ENCODE measurements around the gene TAS2R43.
"Not testable (repeated sequence)": the region's sequence is repeated elsewhere in the genome, so short reads cannot be mapped to it uniquely, and the experiment has no call there.

TAS2R43 gene

GRCh38 chr12:11081987-11082386 lies 10.1 kb downstream of the TAS2R43 start:
- H3K4me3 ChIP-seq (replicated peaks; ENCODE audit: low read depth, low read length) = no peak overlapping the region
- DNase-seq (ENCODE audit: extremely low read depth, low read depth) = no peak
- TF ChIP-seq, protein P1, sequence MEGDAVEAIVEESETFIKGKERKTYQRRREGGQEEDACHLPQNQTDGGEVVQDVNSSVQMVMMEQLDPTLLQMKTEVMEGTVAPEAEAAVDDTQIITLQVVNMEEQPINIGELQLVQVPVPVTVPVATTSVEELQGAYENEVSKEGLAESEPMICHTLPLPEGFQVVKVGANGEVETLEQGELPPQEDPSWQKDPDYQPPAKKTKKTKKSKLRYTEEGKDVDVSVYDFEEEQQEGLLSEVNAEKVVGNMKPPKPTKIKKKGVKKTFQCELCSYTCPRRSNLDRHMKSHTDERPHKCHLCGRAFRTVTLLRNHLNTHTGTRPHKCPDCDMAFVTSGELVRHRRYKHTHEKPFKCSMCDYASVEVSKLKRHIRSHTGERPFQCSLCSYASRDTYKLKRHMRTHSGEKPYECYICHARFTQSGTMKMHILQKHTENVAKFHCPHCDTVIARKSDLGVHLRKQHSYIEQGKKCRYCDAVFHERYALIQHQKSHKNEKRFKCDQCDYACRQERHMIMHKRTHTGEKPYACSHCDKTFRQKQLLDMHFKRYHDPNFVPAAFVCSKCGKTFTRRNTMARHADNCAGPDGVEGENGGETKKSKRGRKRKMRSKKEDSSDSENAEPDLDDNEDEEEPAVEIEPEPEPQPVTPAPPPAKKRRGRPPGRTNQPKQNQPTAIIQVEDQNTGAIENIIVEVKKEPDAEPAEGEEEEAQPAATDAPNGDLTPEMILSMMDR (IDR thresholded peaks at IDR 0.05; ENCODE audit: low read depth, low read length, missing control alignments) = no peak

DNA sequence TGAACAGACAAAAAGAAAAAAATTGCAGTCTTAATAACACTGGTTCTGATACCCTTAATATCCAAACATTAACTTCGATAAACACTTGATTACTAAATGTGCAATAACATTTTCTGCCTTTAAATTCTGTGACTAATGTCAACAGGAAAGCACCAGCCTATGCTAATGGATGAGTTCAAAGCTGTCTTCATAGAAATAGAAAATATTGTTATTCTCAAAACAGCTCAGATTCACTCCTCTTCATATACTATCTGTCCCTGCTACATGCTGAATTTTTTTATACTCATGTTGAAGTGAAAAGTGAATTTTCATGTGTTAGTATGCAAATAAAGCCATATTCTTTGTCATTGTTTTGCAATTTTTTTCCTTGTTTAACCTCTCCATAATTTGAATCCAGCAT lies 13.9 kb downstream of the TAS2R43 start:
- TF ChIP-seq, protein P1 (IDR thresholded peaks at IDR 0.05; ENCODE audit: low read depth, low read length, missing control alignments) = no peak
- no peak for DNase-seq (ENCODE audit: extremely low read depth, low read depth)
- no peak overlapping the region for H3K4me3 ChIP-seq (replicated peaks; ENCODE audit: low read depth, low read length)

DNA sequence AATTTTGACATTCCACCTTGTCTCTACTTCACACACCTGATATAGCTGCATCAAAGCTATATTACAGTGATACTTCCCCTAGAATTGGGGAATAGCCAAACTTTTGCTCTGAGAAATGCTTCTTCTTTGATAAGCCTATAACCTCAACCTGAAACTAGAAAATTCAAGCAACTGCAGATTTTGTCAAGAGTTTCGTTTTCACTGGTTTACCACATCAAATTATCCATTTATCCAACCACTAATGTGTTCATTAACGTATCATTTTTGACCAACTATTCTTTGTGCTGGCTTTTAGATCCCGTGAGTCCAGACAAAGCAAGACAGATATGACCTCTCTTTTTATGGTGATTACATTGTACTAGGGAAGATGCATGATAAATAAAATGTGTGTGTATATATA lies 16.5 kb downstream of the TAS2R43 start:
- TF ChIP-seq, protein P1 (IDR thresholded peaks at IDR 0.05; ENCODE audit: low read depth, low read length, missing control alignments) = no peak
- no peak for DNase-seq (ENCODE audit: extremely low read depth, low read depth)
- H3K4me3 ChIP-seq (replicated peaks; ENCODE audit: low read depth, low read length) = no peak overlapping the region

DNA sequence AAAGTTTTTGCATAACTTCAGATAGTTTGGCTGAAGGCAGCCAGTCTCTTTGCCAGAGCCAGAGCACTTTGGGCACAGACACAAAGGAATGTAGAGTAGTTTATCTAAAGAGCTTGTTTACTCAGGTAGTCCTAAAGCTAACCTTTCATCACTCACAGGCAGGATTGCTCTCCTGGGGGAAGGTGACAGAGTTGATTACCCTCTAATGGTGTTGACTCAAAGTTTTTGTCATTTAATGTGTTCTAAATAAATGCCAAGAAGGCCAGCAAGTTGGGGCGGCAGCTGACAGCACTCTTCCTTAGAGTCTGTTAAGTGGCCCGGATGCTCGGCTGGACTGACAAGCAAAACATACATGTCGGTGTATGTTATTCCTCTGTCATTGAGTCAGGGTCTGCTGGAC lies 20.7 kb downstream of the TAS2R43 start:
- H3K4me3 ChIP-seq (replicated peaks; ENCODE audit: low read depth, low read length) = no peak overlapping the region
- TF ChIP-seq, protein P1 (IDR thresholded peaks at IDR 0.05; ENCODE audit: low read depth, low read length, missing control alignments) = no peak
- DNase-seq (ENCODE audit: extremely low read depth, low read depth) = no peak

- no peak for DNase-seq (ENCODE audit: extremely low read depth, low read depth)
These were observed 21.1 kb downstream of the TAS2R43 start for GRCh38 chr12:11070999-11071398.

DNA sequence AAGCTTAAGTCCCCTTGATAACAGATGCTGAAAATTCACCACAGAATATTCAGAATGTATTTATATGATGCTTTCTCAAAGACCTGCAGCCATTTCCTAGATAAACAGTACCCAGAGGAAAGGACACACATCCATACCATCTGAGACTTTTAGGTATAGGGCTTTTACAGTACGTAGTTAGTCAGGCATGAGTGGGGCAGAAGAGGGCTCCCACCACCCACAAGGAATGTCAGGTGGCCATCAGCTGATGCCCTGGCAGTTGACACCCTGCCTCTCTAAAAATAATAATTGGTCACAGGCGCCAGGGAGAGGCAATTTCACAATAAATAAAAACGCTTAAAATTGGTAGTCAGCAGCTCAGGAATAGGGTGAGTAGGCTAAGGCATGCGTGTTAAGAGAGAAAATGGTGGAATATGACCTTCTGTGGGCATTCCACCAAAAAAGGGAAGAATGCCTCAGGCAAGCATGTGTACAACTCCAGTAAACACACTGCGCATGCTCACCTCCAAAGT lies 22.2 kb downstream of the TAS2R43 start:
- H3K4me3 ChIP-seq (replicated peaks; ENCODE audit: low read depth, low read length) = no peak overlapping the region
- DNase-seq (ENCODE audit: extremely low read depth, low read depth) = no peak
- TF ChIP-seq, protein P1 (IDR thresholded peaks at IDR 0.05; ENCODE audit: low read depth, low read length, missing control alignments) = no peak

More at GRCh38 chr12:11070999-11071398, 21.1 kb downstream of the TAS2R43 start:
- TF ChIP-seq, protein P1 (IDR thresholded peaks at IDR 0.05; ENCODE audit: low read depth, low read length, missing control alignments) = no peak
- H3K4me3 ChIP-seq (replicated peaks; ENCODE audit: low read depth, low read length) = no peak overlapping the region

GRCh38 chr12:11067514-11067913 lies 24.6 kb downstream of the TAS2R43 start:
- DNase-seq (ENCODE audit: extremely low read depth, low read depth) = peak; percentile 20
- no peak overlapping the region for H3K4me3 ChIP-seq (replicated peaks; ENCODE audit: low read depth, low read length)
- TF ChIP-seq, protein P1 (IDR thresholded peaks at IDR 0.05; ENCODE audit: low read depth, low read length, missing control alignments) = no peak

- not testable (repeated sequence) for H3K4me3 ChIP-seq (replicated peaks; ENCODE audit: low read depth, low read length)
These were observed 29.9 kb downstream of the TAS2R43 start, which contains the start of gene TAS2R46 for GRCh38 chr12:11062194-11062593. Gene TAS2R46 (minus strand): TSS chr12:11062294. CDS start chr12:11062294, 0 bp downstream.

More at GRCh38 chr12:11062194-11062593, 29.9 kb downstream of the TAS2R43 start, which contains the start of gene TAS2R46:
- not testable (repeated sequence) for DNase-seq (ENCODE audit: extremely low read depth, low read depth)
